MM.1S (cell line): ENCODE results near the gene UBE2E3.

Source experiments
- DNase-seq: peaks from one replicate; pipeline ENCODE4 v3.0.0-alpha.2; 2015
- H2AFZ ChIP-seq: fragments of 300-600 bp; sonication (generic); 2 replicates; pipeline ENCODE4 v1.6.0; 2016; ENCODE audit warnings: antibody characterized with exemption, low read length
- H3F3A ChIP-seq: fragments of 300-600 bp; sonication (generic); 2 replicates; pipeline ENCODE4 v1.6.1; 2016; ENCODE audit warnings: mild to moderate bottlenecking, antibody characterized with exemption, low read length, moderate library complexity, mixed read lengths; ENCODE audit not compliant: insufficient read depth
- H3K27ac ChIP-seq: fragments of 300-600 bp; sonication (generic); 2 replicates; pipeline ENCODE4 v1.5.1; 2016; ENCODE audit warnings: mild to moderate bottlenecking, low read length
- H3K27me3 ChIP-seq: fragments of 300-600 bp; sonication (generic); replicated peaks from 2 replicates; pipeline ENCODE4 v1.6.0; 2016; ENCODE audit warnings: low read length; ENCODE audit not compliant: insufficient read depth
- H3K36me3 ChIP-seq: fragments of 300-600 bp; sonication (generic); replicated peaks from 2 replicates; pipeline ENCODE4 v1.6.1; 2016; ENCODE audit warnings: mild to moderate bottlenecking, low read length, mixed read lengths; ENCODE audit not compliant: insufficient read depth
- H3K4me1 ChIP-seq: fragments of 300-600 bp; sonication (generic); 2 replicates; pipeline ENCODE4 v1.6.1; 2016; ENCODE audit warnings: low read length, mixed read lengths
- H3K4me2 ChIP-seq: fragments of 300-600 bp; sonication (generic); 2 replicates; pipeline ENCODE4 v1.6.0; 2016; ENCODE audit warnings: low read depth, low read length
- H3K4me3 ChIP-seq: fragments of 300-600 bp; sonication (generic); 2 replicates; pipeline ENCODE4 v1.5.1; 2016; ENCODE audit warnings: low read length, mixed read lengths
- H3K79me2 ChIP-seq: fragments of 300-600 bp; sonication (generic); 2 replicates; pipeline ENCODE4 v1.6.1; 2016; ENCODE audit warnings: mixed run types, low read length, mixed read lengths
- H3K9ac ChIP-seq: fragments of 300-600 bp; sonication (generic); 2 replicates; pipeline ENCODE4 v1.6.1; 2016; ENCODE audit warnings: low read length, mixed read lengths
- H3K9me2 ChIP-seq: fragments of 300-600 bp; sonication (generic); replicated peaks from 2 replicates; pipeline ENCODE4 v1.6.1; 2016; ENCODE audit warnings: mild to moderate bottlenecking, low read length, mixed read lengths; ENCODE audit not compliant: insufficient read depth
- H3K9me3 ChIP-seq: fragments of 300-600 bp; sonication (generic); replicated peaks from 2 replicates; pipeline ENCODE4 v1.6.1; 2016; ENCODE audit warnings: mild to moderate bottlenecking, low read length, mixed read lengths; ENCODE audit not compliant: insufficient read depth
- H4K20me1 ChIP-seq: fragments of 300-600 bp; sonication (generic); 2 replicates; pipeline ENCODE4 v1.6.1; 2016; ENCODE audit warnings: mild to moderate bottlenecking, low read length, moderate library complexity, mixed read lengths; ENCODE audit not compliant: insufficient read depth
- CTCF ChIP-seq: fragments of 300-600 bp; sonication (generic); IDR thresholded peaks from 2 replicates; pipeline ENCODE4 v1.5.1; 2016; ENCODE audit warnings: antibody characterized with exemption, low read length, mixed read lengths
- EZH2 ChIP-seq: fragments of 300-600 bp; sonication (generic); optimal IDR thresholded peaks from 2 replicates; pipeline ENCODE3; 2017; ENCODE audit warnings: low read depth, mild to moderate bottlenecking, antibody characterized with exemption, low read length, mixed read lengths
- EZH2phosphoT487 ChIP-seq: fragments of 300-600 bp; sonication (generic); IDR thresholded peaks from 2 replicates; pipeline ENCODE4 v1.6.1; 2018; ENCODE audit warnings: antibody characterized with exemption, low read length

Gene UBE2E3

GRCh38 chr2:181076658-181077057, 96.3 kb downstream of the UBE2E3 start:
- Histone ChIP-seq H3K36me3 (no peaks in the 10 kb centered on the region), H4K20me1 (no peaks in the 10 kb centered on the region), H3K9ac (no peak overlapping the region), H3F3A (no peaks in the 10 kb centered on the region), H3K4me3 (no peak overlapping the region), H3K4me2 (no peak overlapping the region), H3K79me2 (no peaks in the 10 kb centered on the region), H3K27me3 (no peaks in the 10 kb centered on the region), H3K9me2 (no peaks in the 10 kb centered on the region), H3K27ac (no peak overlapping the region), H3K4me1 (no peaks in the 10 kb centered on the region), H2AFZ (no peak overlapping the region), H3K9me3 (no peaks in the 10 kb centered on the region)
- no peak for DNase-seq
- TF ChIP-seq EZH2phosphoT487 = no peak
- TF ChIP-seq CTCF = no peak
- no peak for TF ChIP-seq EZH2

- Histone ChIP-seq H3K27ac (no peak overlapping the region), H3K4me2 (no peak overlapping the region), H3K4me1 (no peaks in the 10 kb centered on the region), H4K20me1 (no peaks in the 10 kb centered on the region), H3K9ac (no peak overlapping the region), H3K79me2 (no peaks in the 10 kb centered on the region), H3K36me3 (no peaks in the 10 kb centered on the region), H3K4me3 (no peak overlapping the region), H3F3A (no peaks in the 10 kb centered on the region), H3K27me3 (no peaks in the 10 kb centered on the region), H3K9me3 (no peaks in the 10 kb centered on the region), H2AFZ (no peak overlapping the region), H3K9me2 (no peaks in the 10 kb centered on the region)
- peak; percentile 73 for DNase-seq
- TF ChIP-seq EZH2phosphoT487 = no peak
- TF ChIP-seq EZH2 = no peak
- peak; percentile 78 for TF ChIP-seq CTCF
These were observed 96.8 kb downstream of the UBE2E3 start for GRCh38 chr2:181077128-181077709.

- Histone ChIP-seq H3K4me2 (no peak overlapping the region), H3F3A (no peaks in the 10 kb centered on the region), H3K9me3 (no peaks in the 10 kb centered on the region), H3K27ac (no peak overlapping the region), H3K4me3 (no peak overlapping the region), H4K20me1 (no peaks in the 10 kb centered on the region), H3K36me3 (no peaks in the 10 kb centered on the region), H3K27me3 (no peaks in the 10 kb centered on the region), H2AFZ (no peak overlapping the region), H3K9ac (no peak overlapping the region), H3K9me2 (no peaks in the 10 kb centered on the region), H3K79me2 (no peaks in the 10 kb centered on the region), H3K4me1 (no peaks in the 10 kb centered on the region)
- TF ChIP-seq EZH2 = no peak
- no peak for TF ChIP-seq CTCF
- TF ChIP-seq EZH2phosphoT487 = no peak
- DNase-seq = no peak
These were observed 102.7 kb downstream of the UBE2E3 start for GRCh38 chr2:181083140-181083539.
